ENCODE results near the gene ARHGAP35.
"Not testable (repeated sequence)": the region's sequence is repeated elsewhere in the genome, so short reads cannot be mapped to it uniquely, and the experiment has no call there.

The ARHGAP35 gene

DNA sequence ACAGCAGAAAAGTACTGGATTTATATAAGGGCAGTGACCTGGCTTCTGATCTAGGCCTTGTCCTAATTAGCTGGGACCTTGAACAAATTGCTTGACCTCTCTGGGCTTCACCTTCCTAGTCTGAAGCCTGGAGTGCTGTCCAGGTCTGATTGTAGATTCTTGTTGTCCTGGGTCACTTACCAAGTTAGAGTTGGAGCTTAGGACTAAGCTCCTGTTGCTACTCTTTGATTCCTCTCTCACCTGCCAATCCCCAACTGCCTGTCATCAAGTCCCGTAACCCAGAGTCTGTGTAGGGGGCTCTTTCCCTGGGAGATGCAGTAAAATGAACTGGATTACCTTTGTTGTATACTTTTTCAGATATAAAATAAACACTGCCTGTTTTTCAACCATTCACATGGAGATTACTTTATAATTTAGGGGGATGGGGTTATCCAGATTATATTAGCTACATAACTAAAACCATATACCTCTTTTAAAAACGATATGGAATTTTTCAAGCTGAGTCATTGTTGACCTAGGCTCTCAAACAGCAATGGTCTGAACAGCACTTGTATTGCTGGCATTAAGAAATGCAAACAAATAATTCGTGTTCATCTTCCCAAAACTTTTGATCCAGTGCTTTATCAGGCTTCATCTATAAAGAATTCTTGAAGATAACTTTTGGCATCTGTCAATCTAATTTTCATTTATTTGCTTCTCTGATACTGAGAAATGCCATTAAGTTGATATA, 5.8 kb downstream of the ARHGAP35 start:
- peak overlapping the region; percentile 10 for H3K4me2 ChIP-seq

GRCh38 chr19:46867170-46867569, 6.4 kb downstream of the ARHGAP35 start:
- Histone ChIP-seq H3K36me3 (peaks cover 18% of the 10 kb centered on the region), H3K27ac (no peak overlapping the region), H3K4me3 (no peak overlapping the region), H3K4me1 (peaks cover 57% of the 10 kb centered on the region), H3K9ac (no peak overlapping the region), H3K4me2 (0 out of 2 replicates have a peak overlapping the region, but pooled peaks have one; percentile 0), H3K9me3 (no peaks in the 10 kb centered on the region), H3K27me3 (no peaks in the 10 kb centered on the region), H4K20me1 (peaks cover 100% of the 10 kb centered on the region)
- TF ChIP-seq Cebpa-rat (IDR thresholded peaks at IDR 0.05): no peak

More for the DNA sequence above, 5.8 kb downstream of the ARHGAP35 start:
- Histone ChIP-seq H3K27ac (no peak overlapping the region), H4K20me1 (peaks cover 100% of the 10 kb centered on the region), H3K27me3 (no peaks in the 10 kb centered on the region), H3K9me3 (no peaks in the 10 kb centered on the region), H3K4me3 (no peak overlapping the region), H3K36me3 (peaks cover 18% of the 10 kb centered on the region), H3K9ac (no peak overlapping the region; the same call in 1 of the 2 replicates), H3K4me1 (peaks cover 61% of the 10 kb centered on the region)
- TF ChIP-seq Cebpa-rat (IDR thresholded peaks at IDR 0.05): no peak

GRCh38 chr19:46868025-46868802, 7.4 kb downstream of the ARHGAP35 start:
- Histone ChIP-seq H3K9ac (no peak overlapping the region), H3K9me3 (no peaks in the 10 kb centered on the region), H3K4me2 (no peak overlapping the region), H3K4me1 (peaks cover 46% of the 10 kb centered on the region), H3K36me3 (peaks cover 25% of the 10 kb centered on the region), H3K4me3 (no peak overlapping the region), H3K27me3 (no peaks in the 10 kb centered on the region), H4K20me1 (peaks cover 100% of the 10 kb centered on the region), H3K27ac (no peak overlapping the region)
- TF ChIP-seq Cebpa-rat (IDR thresholded peaks at IDR 0.05): no peak

- Histone ChIP-seq H3K4me1 (peaks cover 23% of the 10 kb centered on the region), H3K36me3 (peaks cover 29% of the 10 kb centered on the region), H4K20me1 (peaks cover 100% of the 10 kb centered on the region)
- H3K9ac ChIP-seq, H3K27ac ChIP-seq, H3K9me3 ChIP-seq, H3K4me2 ChIP-seq, H3K4me3 ChIP-seq, H3K27me3 ChIP-seq: not testable (repeated sequence)
These were observed 10.4 kb downstream of the ARHGAP35 start for GRCh38 chr19:46871173-46871572.

DNA sequence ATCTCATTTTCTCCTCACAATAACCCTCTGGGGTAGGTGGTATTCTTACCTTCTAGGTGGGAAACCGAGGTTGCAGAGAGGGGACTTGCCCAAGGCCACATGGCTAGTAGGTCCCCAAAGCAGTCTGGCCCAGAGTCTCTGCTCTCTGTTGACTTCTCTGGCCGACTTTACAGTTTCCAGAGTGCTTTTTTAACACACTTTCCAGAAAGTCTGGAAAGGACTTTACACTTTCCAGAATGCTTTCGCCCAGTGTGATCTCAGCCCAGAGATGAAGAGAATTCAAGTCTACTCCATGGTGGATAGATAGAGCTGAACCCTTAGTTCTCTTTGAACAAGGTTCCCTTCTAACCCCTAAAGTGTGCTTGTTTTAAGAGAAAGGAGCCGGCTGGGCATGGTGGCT, 12.2 kb downstream of the ARHGAP35 start:
- H3K4me1 ChIP-seq: peaks cover 5% of the 10 kb centered on the region
- H4K20me1 ChIP-seq: peaks cover 100% of the 10 kb centered on the region
- H3K27ac ChIP-seq: no peak overlapping the region
- H3K9me3 ChIP-seq: no peaks in the 10 kb centered on the region
- H3K4me2 ChIP-seq: no peak overlapping the region
- no peak overlapping the region for H3K9ac ChIP-seq
- peaks cover 33% of the 10 kb centered on the region for H3K36me3 ChIP-seq
- H3K27me3 ChIP-seq: no peaks in the 10 kb centered on the region
- no peak overlapping the region for H3K4me3 ChIP-seq
- no peak for TF ChIP-seq Cebpa-rat (IDR thresholded peaks at IDR 0.05)

- H3K4me3 ChIP-seq: no peak overlapping the region
- no peaks in the 10 kb centered on the region for H3K4me1 ChIP-seq
- no peak overlapping the region for H3K9ac ChIP-seq
- H3K27me3 ChIP-seq: no peaks in the 10 kb centered on the region
- H4K20me1 ChIP-seq: peaks cover 100% of the 10 kb centered on the region
- peaks cover 56% of the 10 kb centered on the region for H3K36me3 ChIP-seq
- H3K9me3 ChIP-seq: no peaks in the 10 kb centered on the region
- no peak for TF ChIP-seq Cebpa-rat (IDR thresholded peaks at IDR 0.05)
- H3K27ac ChIP-seq: no peak overlapping the region
- H3K4me2 ChIP-seq: no peak overlapping the region
These were observed 14.4 kb downstream of the ARHGAP35 start for GRCh38 chr19:46875234-46875633.

- peaks cover 60% of the 10 kb centered on the region for H3K36me3 ChIP-seq
- no peak overlapping the region for H3K27ac ChIP-seq
- no peaks in the 10 kb centered on the region for H3K4me1 ChIP-seq
- H3K27me3 ChIP-seq: no peaks in the 10 kb centered on the region
- no peak overlapping the region for H3K9ac ChIP-seq
- H3K4me3 ChIP-seq: no peak overlapping the region
- no peak for TF ChIP-seq Cebpa-rat (IDR thresholded peaks at IDR 0.05)
- H3K9me3 ChIP-seq: no peaks in the 10 kb centered on the region
- peaks cover 99% of the 10 kb centered on the region for H4K20me1 ChIP-seq
- H3K4me2 ChIP-seq: no peak overlapping the region
These were observed 14.9 kb downstream of the ARHGAP35 start for GRCh38 chr19:46875657-46876056.

- no peak overlapping the region for H3K27ac ChIP-seq
- H3K27me3 ChIP-seq: no peaks in the 10 kb centered on the region
- H3K9me3 ChIP-seq: no peaks in the 10 kb centered on the region
- H4K20me1 ChIP-seq: peaks cover 99% of the 10 kb centered on the region
- TF ChIP-seq Cebpa-rat (IDR thresholded peaks at IDR 0.05): no peak
- H3K4me1 ChIP-seq: no peaks in the 10 kb centered on the region
- no peak overlapping the region for H3K4me2 ChIP-seq
- H3K4me3 ChIP-seq: no peak overlapping the region
- peaks cover 66% of the 10 kb centered on the region for H3K36me3 ChIP-seq
- no peak overlapping the region for H3K9ac ChIP-seq
These were observed 18.0 kb downstream of the ARHGAP35 start for GRCh38 chr19:46878613-46879375.

GRCh38 chr19:46880431-46880830, 19.6 kb downstream of the ARHGAP35 start:
- no peak for TF ChIP-seq Cebpa-rat (IDR thresholded peaks at IDR 0.05)
- Histone ChIP-seq H3K36me3 (peaks cover 67% of the 10 kb centered on the region), H3K4me1 (no peaks in the 10 kb centered on the region), H3K27ac (no peak overlapping the region), H3K4me2 (no peak overlapping the region), H3K4me3 (no peak overlapping the region), H3K9ac (no peak overlapping the region), H3K27me3 (no peaks in the 10 kb centered on the region), H3K9me3 (peaks cover 6% of the 10 kb centered on the region; the same call in 1 of the 2 replicates), H4K20me1 (peaks cover 99% of the 10 kb centered on the region)

Data from BLaER1 (cell line).